ENCODE measurements around the gene CISTR. TPM values are rescaled to one million over a fixed set of nuclear protein-coding genes. Genes with fewer than 3 reads are reported as not detected.
"Not testable (repeated sequence)": the region's sequence is repeated elsewhere in the genome, so short reads cannot be mapped to it uniquely, and the experiment has no call there.

The CISTR gene
- polyA plus RNA-seq, 3 donors: not detected

DNA sequence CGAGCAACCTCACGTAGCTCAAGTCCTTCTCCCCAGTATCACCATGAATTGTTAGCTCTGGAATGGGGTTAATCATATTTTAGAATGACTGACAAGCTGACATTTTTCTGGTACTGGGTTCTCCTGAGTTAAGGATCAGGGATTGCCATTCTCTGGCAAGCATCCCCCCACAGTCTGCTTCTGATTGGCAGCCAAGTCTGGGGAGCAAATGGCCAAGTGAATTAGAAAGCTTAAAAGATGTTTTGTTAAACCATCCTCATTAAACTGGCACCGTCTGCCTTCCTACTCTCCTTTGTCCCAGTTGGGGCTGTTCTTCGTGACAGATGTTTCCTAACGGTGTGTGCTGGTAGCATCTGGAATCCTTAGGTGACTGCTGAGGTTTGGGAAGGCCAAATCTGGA, 17.2 kb upstream of the CISTR start:
- H3K27ac ChIP-seq (ENCODE audit: low read depth, low read length): no peak overlapping the region
- 71 to 82% (median 81%) methylated on average over 5 of the region's 5 CpGs for WGBS, 3 donors

DNA sequence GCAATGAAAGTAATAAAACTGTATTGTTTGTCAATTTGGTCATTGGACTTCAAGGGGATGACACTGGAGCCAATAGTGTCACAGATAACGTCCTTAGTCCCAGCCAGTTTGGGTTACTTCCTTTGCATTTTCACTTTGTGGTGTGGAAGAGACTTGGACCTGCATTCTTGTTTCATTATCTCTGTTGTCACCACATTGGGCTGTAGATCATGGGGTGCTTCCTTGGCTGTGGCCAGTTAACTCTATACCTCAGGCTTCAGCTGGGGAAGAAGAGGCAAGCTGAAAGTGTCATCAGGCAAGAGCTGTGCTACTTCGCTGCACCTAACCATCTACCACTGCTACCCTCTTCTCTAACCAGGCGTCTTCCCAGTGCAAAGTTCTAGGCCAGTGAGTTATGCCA, 15.1 kb upstream of the CISTR start:
- no peak overlapping the region for H3K27ac ChIP-seq (ENCODE audit: low read depth, low read length)
- WGBS, 3 donors: 60 to 75% (median 70%) methylated on average over 3 of the region's 3 CpGs

DNA sequence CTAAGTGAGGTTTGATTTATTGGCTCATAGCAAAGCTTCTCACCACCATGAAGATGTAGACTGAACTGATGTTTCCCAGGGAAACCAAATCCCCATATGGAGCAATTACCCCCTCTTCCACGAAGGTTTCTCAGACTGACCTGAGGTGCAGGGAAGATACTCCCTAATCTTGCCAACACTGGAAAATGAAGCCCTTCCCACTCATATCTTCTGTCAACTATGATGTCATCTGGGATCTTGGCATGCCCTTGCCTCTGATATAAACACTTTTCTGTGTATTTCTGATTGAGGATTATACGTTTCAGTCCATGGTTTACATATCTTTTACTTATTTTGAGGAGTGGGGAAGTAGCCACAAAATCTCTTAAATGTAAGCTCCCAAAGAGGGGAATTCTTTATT, 14.1 kb upstream of the CISTR start:
- H3K27ac ChIP-seq (ENCODE audit: low read depth, low read length): no peak overlapping the region
- WGBS, 3 donors: 64 to 79% (median 66%) methylated on average over 2 of the region's 2 CpGs

DNA sequence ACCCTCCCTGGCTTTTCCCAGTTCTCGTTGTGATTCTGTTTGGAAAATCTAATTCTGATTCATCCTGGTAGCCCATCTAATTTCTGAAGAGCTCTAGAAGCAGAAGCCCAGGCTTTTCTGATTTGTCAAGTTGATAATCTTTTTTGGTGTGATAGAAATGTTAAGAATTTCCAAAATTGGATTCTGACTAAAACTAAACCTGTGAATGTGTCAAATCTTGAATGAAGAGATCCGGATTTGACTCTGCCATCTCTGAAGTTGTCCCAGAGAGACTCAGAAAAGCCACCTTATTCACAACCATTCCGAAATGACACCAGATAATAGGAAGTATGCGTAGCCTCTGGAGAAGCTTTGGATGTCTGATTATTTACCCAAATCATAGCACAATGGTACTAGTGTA, 12.8 kb upstream of the CISTR start:
- H3K27ac ChIP-seq (ENCODE audit: low read depth, low read length): no peak overlapping the region
- WGBS, 3 donors: 73 to 88% (median 85%) methylated on average over 4 of the region's 4 CpGs

- not testable (repeated sequence) for H3K27ac ChIP-seq (ENCODE audit: low read depth, low read length)
- 94 to 96% (median 95%) methylated on average over 3 of the region's 3 CpGs for WGBS, 3 donors
Measured at GRCh38 chr12:53762793-53763192, 11.0 kb upstream of the CISTR start.

GRCh38 chr12:53761306-53761705, 9.5 kb upstream of the CISTR start:
- no peak overlapping the region for H3K27ac ChIP-seq (ENCODE audit: low read depth, low read length)

- 72 to 91% (median 86%) methylated on average over 2 of the region's 2 CpGs for WGBS, 3 donors
Measured at GRCh38 chr12:53759261-53759660, 7.5 kb upstream of the CISTR start.

GRCh38 chr12:53758730-53759103, 6.9 kb upstream of the CISTR start:
- 46 to 58% (median 50%) methylated on average over 8 of the region's 8 CpGs for WGBS, 3 donors
- H3K27ac ChIP-seq (ENCODE audit: low read depth, low read length): no peak overlapping the region

More at GRCh38 chr12:53759261-53759660, 7.5 kb upstream of the CISTR start:
- no peak overlapping the region for H3K27ac ChIP-seq (ENCODE audit: low read depth, low read length)

GRCh38 chr12:53758081-53758729, 6.4 kb upstream of the CISTR start:
- H3K27ac ChIP-seq (ENCODE audit: low read depth, low read length): no peak overlapping the region
- WGBS, 3 donors: 48 to 51% (median 49%) methylated on average over 7 of the region's 7 CpGs

- H3K27ac ChIP-seq (ENCODE audit: low read depth, low read length): no peak overlapping the region
- WGBS, 3 donors: 7 to 11% (median 10%) methylated on average over 17 of the region's 17 CpGs
Measured at GRCh38 chr12:53757101-53757770, 5.5 kb upstream of the CISTR start.

DNA sequence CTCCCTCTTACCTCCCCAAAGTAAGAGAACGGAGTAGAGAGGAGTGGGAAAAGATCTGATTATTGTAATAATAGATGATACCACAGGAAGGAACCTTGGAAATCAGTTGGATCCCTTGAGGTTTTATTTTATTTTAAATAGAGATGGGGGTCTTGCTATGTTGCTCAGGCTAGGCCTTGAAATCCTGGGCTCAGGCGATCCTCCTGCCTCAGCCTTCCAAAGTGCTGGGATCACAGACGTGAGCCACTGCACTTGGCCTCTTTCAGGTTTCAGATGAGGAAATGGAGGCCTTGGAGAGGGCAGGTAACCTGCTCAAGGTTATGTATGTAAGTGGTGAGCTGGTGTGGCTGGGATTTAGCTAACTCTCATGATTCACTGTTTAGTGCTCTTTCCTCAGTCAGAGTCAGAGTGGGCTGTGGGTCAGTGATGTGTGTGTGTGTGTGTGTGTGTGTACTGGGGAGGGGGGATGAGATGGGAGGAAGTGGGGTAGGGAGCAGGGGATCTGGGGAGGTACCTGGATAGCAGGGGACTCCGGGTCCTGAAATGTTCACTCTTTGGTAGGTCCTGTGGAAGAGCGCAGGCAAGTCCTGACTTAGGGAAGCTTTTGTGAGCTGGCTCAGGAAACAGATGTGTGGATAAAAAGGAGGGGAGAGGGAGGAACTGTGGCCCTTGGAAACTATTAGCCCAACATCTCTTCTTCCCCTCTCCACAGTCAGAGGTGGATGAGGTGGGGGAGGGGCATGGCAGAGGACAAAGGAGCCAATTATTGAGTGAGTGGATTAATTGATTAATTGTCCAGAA, 4.7 kb upstream of the CISTR start:
- WGBS, 3 donors: 60 to 75% (median 72%) methylated on average over 5 of the region's 5 CpGs
- H3K27ac ChIP-seq (ENCODE audit: low read depth, low read length): no peak overlapping the region

GRCh38 chr12:53755893-53756292, 4.1 kb upstream of the CISTR start:
- WGBS, 3 donors: 32 to 70% (median 55%) methylated on average over 3 of the region's 3 CpGs
- H3K27ac ChIP-seq (ENCODE audit: low read depth, low read length): no peak overlapping the region

- WGBS, 3 donors: 73 to 82% (median 73%) methylated on average over 4 of the region's 4 CpGs
Measured at GRCh38 chr12:53755451-53755891, 3.7 kb upstream of the CISTR start.

DNA sequence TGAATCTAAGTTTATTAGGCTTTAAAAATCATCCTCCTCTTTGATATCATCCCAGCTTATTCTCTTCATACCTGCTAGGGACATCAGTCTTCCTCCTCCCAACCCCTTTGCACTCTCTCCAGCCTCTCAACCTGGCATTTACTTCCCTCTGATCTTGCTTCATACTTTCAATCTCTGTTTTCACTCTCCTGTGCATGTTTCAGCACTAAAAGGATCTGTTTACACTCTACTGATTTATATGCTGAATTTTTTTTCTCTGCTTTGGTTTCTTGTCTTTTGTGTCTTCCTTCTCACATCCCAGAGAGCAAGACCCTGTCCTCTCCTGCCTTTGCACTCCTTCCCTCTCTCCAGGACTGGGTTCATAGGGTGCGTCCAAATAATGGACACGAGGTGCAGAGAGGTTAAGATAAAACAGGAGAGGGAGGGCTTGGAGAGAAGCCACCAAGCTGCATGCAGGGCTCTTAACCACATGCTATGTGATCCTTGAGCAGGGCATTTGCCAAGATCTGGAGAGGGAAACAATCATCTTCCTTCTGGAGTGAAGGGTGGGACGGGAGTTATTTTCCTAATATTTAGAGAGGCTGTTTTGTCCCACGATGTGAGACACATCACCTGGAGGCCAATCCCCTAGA, 3.0 kb upstream of the CISTR start:
- WGBS, 3 donors: 18 to 23% (median 20%) methylated on average over 4 of the region's 4 CpGs
- H3K27ac ChIP-seq (ENCODE audit: low read depth, low read length): no peak overlapping the region

More at GRCh38 chr12:53755451-53755891, 3.7 kb upstream of the CISTR start:
- H3K27ac ChIP-seq (ENCODE audit: low read depth, low read length): no peak overlapping the region

GRCh38 chr12:53754188-53754585, 2.4 kb upstream of the CISTR start:
- H3K27ac ChIP-seq (ENCODE audit: low read depth, low read length): no peak overlapping the region
- WGBS, 3 donors: 39 to 58% (median 53%) methylated on average over 7 of the region's 7 CpGs

- 93 to 97% (median 97%) methylated on average over 3 of the region's 3 CpGs for WGBS, 3 donors
- no peak overlapping the region for H3K27ac ChIP-seq (ENCODE audit: low read depth, low read length)
Measured at GRCh38 chr12:53752621-53753020, 842 bp upstream of the CISTR start.

GRCh38 chr12:53752192-53752601, 418 bp upstream of the CISTR start:
- 60 to 67% (median 64%) methylated on average over 13 of the region's 13 CpGs for WGBS, 3 donors
- H3K27ac ChIP-seq (ENCODE audit: low read depth, low read length): no peak overlapping the region

GRCh38 chr12:53750812-53751335, 905 bp downstream of the CISTR start:
- H3K27ac ChIP-seq (ENCODE audit: low read depth, low read length): no peak overlapping the region
- WGBS, 3 donors: 4 to 8% (median 5%) methylated on average over 35 to 36 of the region's 36 CpGs

Data from adipose tissue (tissue), 3 donors.